H1 (cell line): ENCODE measurements around the gene CDC42EP5. TPM values are rescaled to one million over a fixed set of nuclear protein-coding genes. Genes with fewer than 3 reads are reported as not detected.

Experiments
- polyA plus RNA-seq, 7 experiments: library from polyadenylated mRNA; depleted of rRNA in 3 of 7; stranded (reverse) in 5 of 7; unstranded in 2 of 7; fragments of >200 nt in 5 of 7; fragments of 200-250 nt in 2 of 7; gene quantifications; 1 replicate in 5 of 7; 2 replicates in 1 of 7; 4 replicates in 1 of 7; pipeline versions ENCODE4 v1.2.1 to v1.2.3, GENCODE V29; 2011 to 2013; ENCODE audit warnings: missing spikeins in 2 of 7, mixed read lengths in 2 of 7
- total RNA-seq: library from RNA; stranded (reverse); fragmentation: NEBNext Ultra II Directional; extraction: Animal tissue kit (Norgen Biotek cat#: 25700); gene quantifications from 2 replicates; pipeline ENCODE4 v1.2.1, GENCODE V29; 2021
- TF ChIP-seq, protein P1 (sequence below): IDR thresholded peaks from 2 replicates; pipeline ENCODE4 v1.6.1; 2012; ENCODE audit warnings: low read length, inconsistent platforms

CDC42EP5 gene
- total and polyA plus RNA-seq, 2 of the 8 experiments (the other 6 are each of a cell fraction or from before 2014, with no cell fraction given), result 1.8 to 2.1 TPM

- TF ChIP-seq, protein P1, sequence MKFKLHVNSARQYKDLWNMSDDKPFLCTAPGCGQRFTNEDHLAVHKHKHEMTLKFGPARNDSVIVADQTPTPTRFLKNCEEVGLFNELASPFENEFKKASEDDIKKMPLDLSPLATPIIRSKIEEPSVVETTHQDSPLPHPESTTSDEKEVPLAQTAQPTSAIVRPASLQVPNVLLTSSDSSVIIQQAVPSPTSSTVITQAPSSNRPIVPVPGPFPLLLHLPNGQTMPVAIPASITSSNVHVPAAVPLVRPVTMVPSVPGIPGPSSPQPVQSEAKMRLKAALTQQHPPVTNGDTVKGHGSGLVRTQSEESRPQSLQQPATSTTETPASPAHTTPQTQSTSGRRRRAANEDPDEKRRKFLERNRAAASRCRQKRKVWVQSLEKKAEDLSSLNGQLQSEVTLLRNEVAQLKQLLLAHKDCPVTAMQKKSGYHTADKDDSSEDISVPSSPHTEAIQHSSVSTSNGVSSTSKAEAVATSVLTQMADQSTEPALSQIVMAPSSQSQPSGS, result no peak
These were observed 24.1 kb downstream of the CDC42EP5 start, which contains the start of gene LENG8 (continued) for GRCh38 chr19:54448774-54449700.
